ENCODE results near the gene GFOD1. TPM values are rescaled to one million over a fixed set of nuclear protein-coding genes. Genes with fewer than 3 reads are reported as not detected.

GFOD1 gene
- total RNA-seq, 4 donors from 2014 or later = 16.1 to 30.7 (median 22.9) TPM

DNA sequence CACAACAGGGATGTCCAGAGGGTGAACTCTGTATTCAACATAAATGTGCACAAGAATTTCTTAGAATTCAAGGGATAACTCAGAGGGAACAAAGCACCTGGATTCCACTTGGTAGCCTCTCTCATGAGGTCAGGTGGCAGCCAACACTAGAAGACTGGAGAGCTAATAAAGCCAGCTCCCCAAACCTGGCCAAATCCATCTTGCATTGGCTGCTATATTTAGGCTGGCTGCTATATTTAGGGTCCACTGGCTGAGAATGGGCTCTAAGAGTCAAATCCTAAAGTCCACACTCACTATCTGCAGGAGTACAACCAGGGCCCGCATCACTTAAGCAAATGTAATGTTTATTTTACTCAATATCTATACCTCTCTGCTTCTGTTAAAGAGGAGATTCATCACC, 179.1 kb downstream of the GFOD1 start:
- TF ChIP-seq CTCF (IDR thresholded peaks at IDR 0.05) (no peak), POLR2A (IDR thresholded peaks at IDR 0.05) (no peak)
- Histone ChIP-seq H3K27me3 (no peaks in the 10 kb centered on the region), H3K4me3 (no peak overlapping the region), H3K36me3 (peaks cover 0 to 68% (median 0%) of the 10 kb centered on the region in 3 donors), H3K27ac (peak overlapping the region in 3 of 4 donors; percentile 17 to 56 (median 48)), H3K4me1 (peaks cover 10 to 35% (median 11%) of the 10 kb centered on the region in 3 donors), H3K9me3 (no peaks in the 10 kb centered on the region)
- WGBS, 2 donors = 87 to 100% methylated on average over 1 of the region's 1 CpG
- intact Hi-C loops (cut with DNase I) = no loop called here
- no peak for DNase-seq

Other genes starting within 250 kb of the GFOD1 start
- gene TBC1D7, start 159.1 kb downstream of the GFOD1 start, total RNA-seq = 10 to 100 TPM in 3 of 4 donors, 1 to 10 TPM in 1; 8.2 to 13.5 (median 12.6) TPM
- gene SIRT5, start 87.0 kb upstream of the GFOD1 start, total RNA-seq = 10 to 100 TPM in 1 of 4 donors, 1 to 10 TPM in 3; 4.1 to 10.7 (median 5.6) TPM
- gene NOL7, start 127.7 kb upstream of the GFOD1 start, total RNA-seq = 100 to 1,000 TPM in 2 of 4 donors, 10 to 100 TPM in 2; 75.8 to 106 (median 92.4) TPM
- 10 to 100 TPM; 32.9 to 69.6 (median 63.3) TPM for gene RANBP9, start 224.2 kb upstream of the GFOD1 start, total RNA-seq

All from esophagus squamous epithelium (tissue), 5 donors.